Measurements from ENCODE around the gene UBE2E3.

The UBE2E3 gene

DNA sequence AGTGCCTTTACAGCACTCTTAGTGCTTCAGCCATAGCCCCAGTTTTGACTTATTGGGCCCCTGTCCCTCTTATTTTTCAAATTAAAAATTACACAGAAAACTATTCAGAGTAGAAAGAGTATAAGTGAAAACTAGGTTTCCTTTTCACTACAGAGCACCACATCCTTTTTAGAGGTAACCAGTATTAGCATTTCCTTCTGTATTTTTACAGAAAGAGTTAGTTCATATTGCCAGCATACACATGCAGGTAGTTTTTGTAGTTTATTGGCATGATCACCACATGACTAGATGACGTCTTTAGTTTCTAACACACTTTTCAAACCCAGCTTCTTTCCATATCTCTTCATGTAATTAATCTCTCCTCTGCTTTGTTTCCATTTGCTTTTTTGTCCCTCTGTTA lies 66.4 kb downstream of the UBE2E3 start:
- H3K4me3 ChIP-seq (replicated peaks; ENCODE audit: low read depth, low read length): no peak overlapping the region
- no peaks in the 10 kb centered on the region for H3K27me3 ChIP-seq (replicated peaks; ENCODE audit: control insufficient read depth, insufficient read depth, low read length)
- TF ChIP-seq, protein P1, sequence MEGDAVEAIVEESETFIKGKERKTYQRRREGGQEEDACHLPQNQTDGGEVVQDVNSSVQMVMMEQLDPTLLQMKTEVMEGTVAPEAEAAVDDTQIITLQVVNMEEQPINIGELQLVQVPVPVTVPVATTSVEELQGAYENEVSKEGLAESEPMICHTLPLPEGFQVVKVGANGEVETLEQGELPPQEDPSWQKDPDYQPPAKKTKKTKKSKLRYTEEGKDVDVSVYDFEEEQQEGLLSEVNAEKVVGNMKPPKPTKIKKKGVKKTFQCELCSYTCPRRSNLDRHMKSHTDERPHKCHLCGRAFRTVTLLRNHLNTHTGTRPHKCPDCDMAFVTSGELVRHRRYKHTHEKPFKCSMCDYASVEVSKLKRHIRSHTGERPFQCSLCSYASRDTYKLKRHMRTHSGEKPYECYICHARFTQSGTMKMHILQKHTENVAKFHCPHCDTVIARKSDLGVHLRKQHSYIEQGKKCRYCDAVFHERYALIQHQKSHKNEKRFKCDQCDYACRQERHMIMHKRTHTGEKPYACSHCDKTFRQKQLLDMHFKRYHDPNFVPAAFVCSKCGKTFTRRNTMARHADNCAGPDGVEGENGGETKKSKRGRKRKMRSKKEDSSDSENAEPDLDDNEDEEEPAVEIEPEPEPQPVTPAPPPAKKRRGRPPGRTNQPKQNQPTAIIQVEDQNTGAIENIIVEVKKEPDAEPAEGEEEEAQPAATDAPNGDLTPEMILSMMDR (IDR thresholded peaks at IDR 0.05; ENCODE audit: insufficient read depth, low read length, poor library complexity, severe bottlenecking): no peak
- H3K36me3 ChIP-seq (ENCODE audit: control insufficient read depth, insufficient read depth, low read length): no peaks in the 10 kb centered on the region
- DNase-seq (ENCODE audit: extremely low read depth, insufficient read length): no peak

DNA sequence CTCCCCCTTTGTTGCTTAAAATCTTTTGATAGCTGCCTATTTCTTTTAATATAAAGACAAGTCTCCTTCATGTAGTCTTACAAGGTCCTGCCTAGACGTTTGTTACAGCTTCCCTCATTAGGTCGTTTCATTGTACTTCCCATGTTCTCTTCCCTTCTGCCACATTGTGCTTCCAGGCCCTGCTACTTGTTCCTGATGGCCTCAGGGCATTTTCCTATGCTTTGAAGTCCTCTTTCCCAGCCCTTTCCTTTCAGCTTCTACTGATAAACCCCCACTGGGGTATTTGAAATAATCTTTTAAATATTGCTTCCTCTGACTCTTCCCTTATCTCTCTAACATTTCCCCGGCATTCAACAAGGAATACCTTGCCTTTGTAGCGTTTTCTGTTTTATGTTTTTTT lies 67.4 kb downstream of the UBE2E3 start:
- Histone ChIP-seq H3K27me3 (replicated peaks; ENCODE audit: control insufficient read depth, insufficient read depth, low read length) (no peaks in the 10 kb centered on the region), H3K4me3 (replicated peaks; ENCODE audit: low read depth, low read length) (no peak overlapping the region), H3K36me3 (ENCODE audit: control insufficient read depth, insufficient read depth, low read length) (no peaks in the 10 kb centered on the region)
- DNase-seq (ENCODE audit: extremely low read depth, insufficient read length): no peak
- TF ChIP-seq, protein P1 (IDR thresholded peaks at IDR 0.05; ENCODE audit: insufficient read depth, low read length, poor library complexity, severe bottlenecking): no peak

DNA sequence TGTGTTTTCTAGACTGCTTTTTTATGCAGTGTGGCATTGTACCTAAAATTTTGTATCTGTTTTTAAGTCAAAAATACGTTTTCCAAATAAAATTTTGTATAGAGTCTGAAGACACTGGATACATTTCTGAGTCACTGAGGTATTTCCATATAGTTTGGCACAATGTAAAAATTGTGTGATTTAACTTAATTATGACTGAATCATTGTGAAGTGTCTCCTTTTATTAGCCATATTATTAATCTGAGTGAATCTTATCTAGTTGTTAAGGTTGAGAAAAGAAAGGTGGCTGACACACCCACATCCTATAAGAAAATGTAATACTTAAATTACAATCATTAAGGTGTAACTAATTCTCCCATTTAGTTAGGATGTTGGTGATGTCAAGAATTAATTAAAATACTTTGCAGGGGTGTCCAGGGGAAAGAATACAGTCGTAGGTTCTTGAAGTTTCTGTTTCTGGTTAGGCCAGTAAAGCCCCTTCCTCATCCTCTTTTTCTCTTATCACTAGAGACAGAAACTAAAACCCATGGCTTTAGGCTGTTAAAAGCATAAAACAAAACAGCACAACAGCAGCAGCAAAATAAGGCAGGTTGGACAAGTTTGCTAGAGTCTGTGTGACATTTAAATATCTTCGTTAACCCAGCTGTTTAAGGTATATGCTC lies 71.6 kb downstream of the UBE2E3 start:
- no peak overlapping the region for H3K4me3 ChIP-seq (replicated peaks; ENCODE audit: low read depth, low read length)
- TF ChIP-seq, protein P1 (IDR thresholded peaks at IDR 0.05; ENCODE audit: insufficient read depth, low read length, poor library complexity, severe bottlenecking): no peak
- no peaks in the 10 kb centered on the region for H3K27me3 ChIP-seq (replicated peaks; ENCODE audit: control insufficient read depth, insufficient read depth, low read length)
- no peaks in the 10 kb centered on the region for H3K36me3 ChIP-seq (ENCODE audit: control insufficient read depth, insufficient read depth, low read length)
- no peak for DNase-seq (ENCODE audit: extremely low read depth, insufficient read length)

DNA sequence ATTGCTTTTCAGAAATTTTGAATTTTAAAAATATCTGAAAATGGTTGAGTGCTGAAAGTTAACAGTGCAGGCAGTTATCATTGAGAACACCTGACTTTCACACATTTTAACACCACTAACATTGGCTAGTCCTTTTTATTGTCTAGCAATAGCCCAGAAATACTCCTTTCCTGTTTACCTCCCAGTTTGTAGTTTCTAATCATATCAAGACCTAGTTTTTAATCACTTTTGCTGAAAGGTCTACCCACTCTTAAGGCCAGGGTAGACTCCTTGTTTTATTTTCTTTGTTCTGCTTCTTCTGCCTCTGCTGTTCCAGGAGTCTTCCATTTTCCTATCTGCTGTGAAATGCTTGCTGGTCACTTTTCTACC lies 72.1 kb downstream of the UBE2E3 start:
- no peak for DNase-seq (ENCODE audit: extremely low read depth, insufficient read length)
- H3K36me3 ChIP-seq (ENCODE audit: control insufficient read depth, insufficient read depth, low read length): no peaks in the 10 kb centered on the region
- TF ChIP-seq, protein P1 (IDR thresholded peaks at IDR 0.05; ENCODE audit: insufficient read depth, low read length, poor library complexity, severe bottlenecking): no peak
- no peak overlapping the region for H3K4me3 ChIP-seq (replicated peaks; ENCODE audit: low read depth, low read length)
- no peaks in the 10 kb centered on the region for H3K27me3 ChIP-seq (replicated peaks; ENCODE audit: control insufficient read depth, insufficient read depth, low read length)

DNA sequence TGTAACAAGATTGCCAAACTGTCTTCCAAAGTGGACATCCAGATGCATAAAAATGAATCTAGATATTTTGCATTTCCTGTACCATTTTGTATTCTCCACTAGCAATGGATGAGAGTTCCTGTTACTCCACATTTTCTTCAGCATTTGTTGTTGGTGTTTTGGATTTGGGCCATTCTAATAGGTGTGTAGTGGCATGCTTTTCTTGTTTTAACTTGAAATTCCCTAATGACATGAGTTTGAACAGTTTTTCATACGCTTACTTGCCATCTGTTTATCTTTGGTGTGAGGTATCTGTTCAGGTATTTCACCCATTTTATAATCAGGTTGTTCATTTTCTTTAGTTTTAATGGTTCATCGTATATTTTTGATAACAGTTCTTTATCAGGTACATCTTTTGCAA lies 73.9 kb downstream of the UBE2E3 start:
- TF ChIP-seq, protein P1 (IDR thresholded peaks at IDR 0.05; ENCODE audit: insufficient read depth, low read length, poor library complexity, severe bottlenecking): no peak
- H3K27me3 ChIP-seq (replicated peaks; ENCODE audit: control insufficient read depth, insufficient read depth, low read length): no peaks in the 10 kb centered on the region
- no peak for DNase-seq (ENCODE audit: extremely low read depth, insufficient read length)
- no peaks in the 10 kb centered on the region for H3K36me3 ChIP-seq (ENCODE audit: control insufficient read depth, insufficient read depth, low read length)
- H3K4me3 ChIP-seq (replicated peaks; ENCODE audit: low read depth, low read length): no peak overlapping the region

DNA sequence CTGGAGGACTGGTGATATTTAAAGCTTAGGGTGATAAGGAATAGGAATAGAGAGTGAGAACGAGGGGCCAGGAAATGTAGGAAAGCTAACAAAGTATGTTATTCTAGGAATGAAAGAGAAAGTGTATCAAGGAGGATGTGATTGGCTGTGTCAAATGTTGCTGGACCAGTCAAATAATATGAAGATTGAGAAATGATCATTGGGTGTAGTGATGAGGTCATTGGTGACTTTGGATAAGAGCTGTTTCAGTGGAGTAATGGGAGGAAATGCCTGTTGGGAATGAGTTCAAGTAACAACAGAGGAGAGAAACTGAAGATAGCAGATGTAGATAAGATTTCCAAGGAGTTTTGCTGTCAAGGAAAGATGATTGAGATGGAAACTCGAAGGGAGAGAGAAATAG lies 74.4 kb downstream of the UBE2E3 start:
- TF ChIP-seq, protein P1 (IDR thresholded peaks at IDR 0.05; ENCODE audit: insufficient read depth, low read length, poor library complexity, severe bottlenecking): no peak
- DNase-seq (ENCODE audit: extremely low read depth, insufficient read length): no peak
- no peaks in the 10 kb centered on the region for H3K36me3 ChIP-seq (ENCODE audit: control insufficient read depth, insufficient read depth, low read length)
- H3K27me3 ChIP-seq (replicated peaks; ENCODE audit: control insufficient read depth, insufficient read depth, low read length): no peaks in the 10 kb centered on the region
- no peak overlapping the region for H3K4me3 ChIP-seq (replicated peaks; ENCODE audit: low read depth, low read length)

Data from GM06990 (cell line).